GM12865 (cell line): ENCODE results near the gene ALKBH4.
"Not testable (repeated sequence)": the region's sequence is repeated elsewhere in the genome, so short reads cannot be mapped to it uniquely, and the experiment has no call there.

ENCODE experiments used
- DNase-seq: peaks from one replicate; pipeline ENCODE4 v3.0.0; 2010; ENCODE audit warnings: low read depth
- H3K4me3 ChIP-seq: 2 replicates; pipeline ENCODE4 v1.5.1; 2011; ENCODE audit warnings: mild to moderate bottlenecking, low read depth, low read length, control low read depth
- TF ChIP-seq, protein P1 (sequence below): IDR thresholded peaks from 2 replicates; pipeline ENCODE4 v1.5.1; 2011; ENCODE audit warnings: low read length, control low read depth, low read depth, inconsistent platforms; ENCODE audit not compliant: insufficient read depth; ENCODE audit errors: missing control alignments

Gene ALKBH4

GRCh38 chr7:102415685-102416225, 48.9 kb downstream of the ALKBH4 start:
- TF ChIP-seq, protein P1, sequence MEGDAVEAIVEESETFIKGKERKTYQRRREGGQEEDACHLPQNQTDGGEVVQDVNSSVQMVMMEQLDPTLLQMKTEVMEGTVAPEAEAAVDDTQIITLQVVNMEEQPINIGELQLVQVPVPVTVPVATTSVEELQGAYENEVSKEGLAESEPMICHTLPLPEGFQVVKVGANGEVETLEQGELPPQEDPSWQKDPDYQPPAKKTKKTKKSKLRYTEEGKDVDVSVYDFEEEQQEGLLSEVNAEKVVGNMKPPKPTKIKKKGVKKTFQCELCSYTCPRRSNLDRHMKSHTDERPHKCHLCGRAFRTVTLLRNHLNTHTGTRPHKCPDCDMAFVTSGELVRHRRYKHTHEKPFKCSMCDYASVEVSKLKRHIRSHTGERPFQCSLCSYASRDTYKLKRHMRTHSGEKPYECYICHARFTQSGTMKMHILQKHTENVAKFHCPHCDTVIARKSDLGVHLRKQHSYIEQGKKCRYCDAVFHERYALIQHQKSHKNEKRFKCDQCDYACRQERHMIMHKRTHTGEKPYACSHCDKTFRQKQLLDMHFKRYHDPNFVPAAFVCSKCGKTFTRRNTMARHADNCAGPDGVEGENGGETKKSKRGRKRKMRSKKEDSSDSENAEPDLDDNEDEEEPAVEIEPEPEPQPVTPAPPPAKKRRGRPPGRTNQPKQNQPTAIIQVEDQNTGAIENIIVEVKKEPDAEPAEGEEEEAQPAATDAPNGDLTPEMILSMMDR, result no peak
- H3K4me3 ChIP-seq, result no peak overlapping the region
- peak; percentile 71 for DNase-seq

DNA sequence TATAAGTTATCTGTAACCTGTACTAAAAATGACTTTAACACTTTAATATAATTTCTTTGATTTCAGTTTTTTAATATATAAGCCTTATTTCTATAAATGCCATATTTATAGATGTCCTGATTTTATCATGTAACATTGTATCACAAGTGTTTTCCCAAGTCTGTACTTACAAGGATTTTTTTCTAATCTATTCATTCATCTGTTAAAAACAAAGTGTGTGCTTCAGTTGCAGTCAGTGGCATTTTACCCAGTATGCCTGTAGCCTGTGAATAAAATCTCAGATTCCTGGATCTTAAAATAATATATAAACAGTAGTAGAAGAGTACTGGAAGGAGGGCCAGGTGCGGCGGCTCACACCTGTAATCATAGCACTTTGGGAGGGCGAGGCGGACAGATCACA, 51.1 kb downstream of the ALKBH4 start:
- DNase-seq, result no peak
- TF ChIP-seq, protein P1, result no peak
- H3K4me3 ChIP-seq, result no peak overlapping the region

GRCh38 chr7:102413091-102413490, 51.6 kb downstream of the ALKBH4 start:
- TF ChIP-seq, protein P1, result no peak
- no peak for DNase-seq
- no peak overlapping the region for H3K4me3 ChIP-seq

- TF ChIP-seq, protein P1, result peak; percentile 32
- no peak overlapping the region for H3K4me3 ChIP-seq
- no peak for DNase-seq
These were observed 52.1 kb downstream of the ALKBH4 start for GRCh38 chr7:102412548-102412947.

- TF ChIP-seq, protein P1, result no peak
- H3K4me3 ChIP-seq, result no peak overlapping the region
- no peak for DNase-seq
These were observed 53.7 kb downstream of the ALKBH4 start for GRCh38 chr7:102410918-102411317.

- H3K4me3 ChIP-seq, result no peak overlapping the region
- TF ChIP-seq, protein P1, result no peak
- no peak for DNase-seq
These were observed 54.5 kb downstream of the ALKBH4 start for GRCh38 chr7:102410123-102410522.

DNA sequence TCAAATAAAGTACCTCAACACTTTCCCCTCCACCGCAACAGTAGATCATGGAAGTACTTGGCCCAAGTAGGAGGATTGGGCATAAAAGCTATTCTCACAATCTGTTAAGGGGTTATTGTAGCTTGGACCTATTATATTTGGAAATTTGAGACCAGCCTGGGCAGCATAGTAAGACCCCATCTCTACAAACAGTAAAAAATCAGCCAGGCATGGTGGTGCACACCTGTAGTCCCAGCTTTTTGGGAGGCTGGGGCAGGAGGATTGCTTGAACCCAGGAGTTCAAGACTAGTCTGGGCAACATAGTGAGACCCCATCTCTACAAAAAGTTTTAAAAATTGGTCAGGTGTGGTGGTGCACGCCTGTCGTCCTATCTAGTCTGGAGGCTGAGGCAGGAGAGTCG, 55.3 kb downstream of the ALKBH4 start:
- no peak for DNase-seq
- H3K4me3 ChIP-seq, result no peak overlapping the region
- TF ChIP-seq, protein P1, result no peak

GRCh38 chr7:102408530-102408929, 56.1 kb downstream of the ALKBH4 start:
- not testable (repeated sequence) for H3K4me3 ChIP-seq
- peak; percentile 84 for DNase-seq
